AG04450 (cell line): ENCODE data around the gene RNF6. TPM values are rescaled to one million over a fixed set of nuclear protein-coding genes. Genes with fewer than 3 reads are reported as not detected.

Experiments used
- CTCF ChIA-PET: fragments of 300-600, 350-600 bp; formaldehyde crosslinking; extraction: SDS; loops from one replicate; lab custom pipeline; 2022; ENCODE audit warnings: antibody characterized with exemption, inconsistent platforms; lab: Charles Lee
- POLR2A ChIA-PET: fragments of 350-600 bp; formaldehyde crosslinking; extraction: SDS; loops from one replicate; lab custom pipeline; 2021; ENCODE audit warnings: antibody characterized with exemption, inconsistent platforms; lab: Yijun Ruan, JAX
- DNase-seq: peaks from one replicate; pipeline ENCODE4 v3.0.0-alpha.2; 2011; ENCODE audit warnings: low read depth, low spot score
- H3K27ac ChIP-seq: one replicate; pipeline ENCODE4 v1.5.1; 2012; ENCODE audit warnings: low read depth, low read length, control low read depth
- H3K27me3 ChIP-seq: one replicate; pipeline ENCODE4 v1.6.0; 2012; ENCODE audit warnings: low read length; ENCODE audit not compliant: control insufficient read depth, insufficient read depth
- H3K4me3 ChIP-seq: 2 replicates; pipeline ENCODE4 v1.5.1; 2011; ENCODE audit warnings: mild to moderate bottlenecking, low read depth, low read length, control low read depth
- H3K9me3 ChIP-seq: 2 replicates; pipeline ENCODE4 v1.5.1; 2012; ENCODE audit warnings: low read length; ENCODE audit not compliant: control insufficient read depth, insufficient read depth
- CTCF ChIP-seq: IDR thresholded peaks from 2 replicates; pipeline ENCODE4 v1.5.1; 2011; ENCODE audit warnings: low read depth, low read length, control low read depth, inconsistent platforms
- polyA plus RNA-seq: library from polyadenylated mRNA; depleted of rRNA; stranded (reverse); fragments of >200 nt; gene quantifications from 2 replicates; pipeline ENCODE4 v1.2.3, GENCODE V29; 2011

RNF6 gene
- polyA plus RNA-seq, 1 experiment, result 42.5 TPM

GRCh38 chr13:26246154-26246553 is 24.0 kb upstream of the RNF6 start:
- Histone ChIP-seq H3K4me3 (no peak overlapping the region), H3K27ac (no peak overlapping the region), H3K9me3 (no peaks in the 10 kb centered on the region), H3K27me3 (peaks cover 4% of the 10 kb centered on the region)
- ChIA-PET CTCF (interaction anchor here (0.9 to 1.4 kb wide), 3 partner anchors 10 to 237 kb away, joined by 3 to 7 read pairs (median 4); no protein-coding TSS in a partner anchor), POLR2A (interaction anchor here (1.1 kb wide), 1 partner anchor 24 kb away, joined by 5 read pairs; the partner anchor contains the start of gene RNF6)
- no peak for TF ChIP-seq CTCF
- DNase-seq, result no peak

- no peaks in the 10 kb centered on the region for H3K9me3 ChIP-seq
- POLR2A ChIA-PET, result no interaction called here
- no peak overlapping the region for H3K4me3 ChIP-seq
- no peak for DNase-seq
- TF ChIP-seq CTCF, result no peak
- H3K27me3 ChIP-seq, result peaks cover 6% of the 10 kb centered on the region
- H3K27ac ChIP-seq, result no peak overlapping the region
- CTCF ChIA-PET, result interaction anchor here (0.7 kb wide), 1 partner anchor 261 kb away, joined by 4 read pairs; no protein-coding TSS in a partner anchor
Measured at GRCh38 chr13:26236296-26236695, 14.2 kb upstream of the RNF6 start.

GRCh38 chr13:26230703-26231102 is 8.6 kb upstream of the RNF6 start:
- no peak for DNase-seq
- Histone ChIP-seq H3K4me3 (no peak overlapping the region), H3K9me3 (no peaks in the 10 kb centered on the region), H3K27ac (no peak overlapping the region), H3K27me3 (no peaks in the 10 kb centered on the region)
- no peak for TF ChIP-seq CTCF
- ChIA-PET CTCF (no interaction called here), POLR2A (no interaction called here)

- no peak overlapping the region for H3K27ac ChIP-seq
- H3K9me3 ChIP-seq, result no peaks in the 10 kb centered on the region
- DNase-seq, result no peak
- H3K4me3 ChIP-seq, result no peak overlapping the region
- no peaks in the 10 kb centered on the region for H3K27me3 ChIP-seq
- TF ChIP-seq CTCF, result no peak
- CTCF ChIA-PET, result no interaction called here
- POLR2A ChIA-PET, result no interaction called here
Measured at GRCh38 chr13:26229080-26229615, 7.0 kb upstream of the RNF6 start.

GRCh38 chr13:26228096-26228495 is 6.0 kb upstream of the RNF6 start:
- H3K27ac ChIP-seq, result no peak overlapping the region
- H3K4me3 ChIP-seq, result no peak overlapping the region
- DNase-seq, result no peak
- ChIA-PET CTCF (no interaction called here), POLR2A (no interaction called here)
- no peaks in the 10 kb centered on the region for H3K27me3 ChIP-seq
- H3K9me3 ChIP-seq, result no peaks in the 10 kb centered on the region
- no peak for TF ChIP-seq CTCF
